Activated T-helper 1 cell treated with anti-CD3 and anti-CD28 coated beads, Interleukin-12 subunit alpha, Interleukin-12 subunit beta, Interleukin-2, Interleukin-4 antibody, amounts not matched to agents 30 ng/mL and 10 ng/mL and 1 ng/mL, durations not matched to agents 14 hours and 24 hours and 36 hours (primary cell): Measurements from ENCODE around the gene SPRING1. TPM values are rescaled to one million over a fixed set of nuclear protein-coding genes. Genes with fewer than 3 reads are reported as not detected.
A peak's percentile ranks its signal among the peaks of the same experiment; 100 is the strongest.

Experiments
- DNase-seq: peaks from one replicate; pipeline ENCODE4 v3.0.0; 2021; ENCODE audit warnings: low spot score
- H3K27ac Mint-ChIP-seq: one replicate; pipeline ENCODE4 v1.8.0; 2021; ENCODE audit warnings: mild to moderate bottlenecking, mixed read lengths
- H3K27me3 Mint-ChIP-seq: one replicate; pipeline ENCODE4 v1.8.0; 2022; ENCODE audit warnings: mild to moderate bottlenecking, moderate library complexity, mixed read lengths; ENCODE audit not compliant: insufficient read depth
- H3K36me3 Mint-ChIP-seq: one replicate; pipeline ENCODE4 v1.8.0; 2021; ENCODE audit warnings: low read depth, mixed read lengths
- H3K4me1 Mint-ChIP-seq: one replicate; pipeline ENCODE4 v1.8.0; 2021; ENCODE audit warnings: low read depth, mixed read lengths
- H3K4me3 Mint-ChIP-seq: one replicate; pipeline ENCODE4 v1.8.0; 2021; ENCODE audit warnings: mild to moderate bottlenecking, moderate library complexity, mixed read lengths
- H3K9me3 Mint-ChIP-seq: one replicate; pipeline ENCODE4 v1.8.0; 2021; ENCODE audit warnings: mixed read lengths
- intact Hi-C: fragments of 100-400 bp; cut with micrococcal nuclease; formaldehyde crosslinking; loops from one replicate; pipeline ENCODE4 v1.15.1; 2024
- total RNA-seq: library from RNA; stranded (reverse); gene quantifications from 2 replicates; pipeline ENCODE4 v1.2.3, GENCODE V29; 2022

Gene SPRING1
- 31.0 and 39.0 TPM in 2 replicates for total RNA-seq

DNA sequence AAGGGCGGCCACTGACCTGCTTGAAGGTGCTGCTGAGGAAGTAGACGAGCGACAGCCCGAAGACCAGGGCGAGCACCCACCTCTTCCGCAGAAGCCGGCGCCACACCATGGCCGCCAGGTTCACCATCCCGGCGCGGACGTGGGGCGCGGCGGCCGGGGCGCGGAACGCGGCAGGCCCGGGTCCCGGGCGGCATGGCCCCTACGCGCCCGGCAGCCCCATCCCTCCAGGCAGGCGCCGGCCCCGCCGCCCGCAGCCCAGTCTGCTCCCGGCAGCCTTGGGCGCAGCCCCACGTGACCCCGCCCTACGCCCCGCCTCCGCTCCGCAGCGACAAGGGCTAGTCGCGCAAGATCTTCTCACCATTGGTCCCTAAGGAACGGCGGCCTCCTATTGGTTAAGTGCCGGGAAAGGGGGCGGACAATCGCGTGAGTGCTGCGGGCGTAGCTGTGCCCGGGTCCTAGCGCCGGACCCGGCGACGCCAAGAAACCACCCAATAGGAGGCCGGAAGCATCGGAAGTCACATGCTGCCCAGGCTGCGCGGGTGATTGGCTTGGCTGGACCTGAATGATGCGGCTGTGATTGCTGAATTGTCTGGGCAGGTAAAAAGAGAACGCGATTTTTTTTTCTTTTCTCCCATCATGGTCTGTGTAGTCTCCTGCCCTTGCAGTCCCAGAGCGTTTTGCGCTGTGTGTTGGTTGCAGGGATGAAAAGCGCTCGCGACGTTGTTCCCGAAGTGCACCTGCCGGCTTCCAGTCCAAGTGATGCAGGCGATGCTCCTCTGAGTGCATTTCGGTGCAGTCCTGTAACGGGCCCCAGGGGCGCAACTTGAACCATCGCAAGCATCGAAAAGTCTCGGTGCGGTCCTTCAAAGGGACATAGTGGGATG is at the start of gene SPRING1, which contains the start of gene RNFT2:
Gene SPRING1 (minus strand): TSS at position 296 of the 884 bp plus-strand sequence. CDS start 169 bp downstream, at position 127.
Gene RNFT2 (plus strand): TSS at position 542 of the 884 bp plus-strand sequence. CDS start 2,183 bp downstream, outside the sequence.
- no peaks in the 10 kb centered on the region for H3K27me3 Mint-ChIP-seq
- peak; percentile 99 for DNase-seq
- no peaks in the 10 kb centered on the region for H3K9me3 Mint-ChIP-seq
- peak within 1 kb of the TSS; percentile 85 for H3K27ac Mint-ChIP-seq
- H3K36me3 Mint-ChIP-seq, result peaks cover 14% of the 10 kb centered on the region
- intact Hi-C loops, result loop anchor here (1.0 to 5.0 kb wide), 9 partner anchors 81 to 1639 kb away; partner anchors contain the start of genes FBXO21, MED13L, SUDS3 and TESC
- peak within 1 kb of the TSS; percentile 85 for H3K4me3 Mint-ChIP-seq
- H3K4me1 Mint-ChIP-seq, result peaks cover 13% of the 10 kb centered on the region

DNA sequence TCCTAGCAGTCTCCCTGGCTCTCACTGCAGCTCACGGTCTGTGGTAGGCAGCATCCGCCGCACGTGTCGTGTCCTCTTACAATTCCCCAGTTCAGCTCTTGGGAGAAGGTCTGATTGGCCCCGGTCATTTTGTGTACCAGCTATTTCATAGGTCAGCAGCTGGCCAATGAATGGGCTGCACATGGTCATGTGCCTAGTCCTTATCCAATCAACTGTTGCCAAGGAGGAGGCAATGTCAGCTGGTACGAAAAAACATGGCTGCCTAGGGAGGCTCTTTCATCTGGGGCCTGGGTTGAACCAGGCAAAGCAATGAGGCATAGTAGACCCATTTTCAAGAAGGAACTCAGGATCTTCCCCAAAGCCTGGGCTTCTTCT is 46.4 kb upstream of the SPRING1 start:
- Mint-ChIP-seq H3K36me3 (peaks cover 3% of the 10 kb centered on the region), H3K9me3 (no peaks in the 10 kb centered on the region), H3K4me1 (no peaks in the 10 kb centered on the region), H3K27ac (no peak overlapping the region), H3K4me3 (no peak overlapping the region), H3K27me3 (no peaks in the 10 kb centered on the region)
- no peak for DNase-seq
- intact Hi-C loops, result no loop called here

DNA sequence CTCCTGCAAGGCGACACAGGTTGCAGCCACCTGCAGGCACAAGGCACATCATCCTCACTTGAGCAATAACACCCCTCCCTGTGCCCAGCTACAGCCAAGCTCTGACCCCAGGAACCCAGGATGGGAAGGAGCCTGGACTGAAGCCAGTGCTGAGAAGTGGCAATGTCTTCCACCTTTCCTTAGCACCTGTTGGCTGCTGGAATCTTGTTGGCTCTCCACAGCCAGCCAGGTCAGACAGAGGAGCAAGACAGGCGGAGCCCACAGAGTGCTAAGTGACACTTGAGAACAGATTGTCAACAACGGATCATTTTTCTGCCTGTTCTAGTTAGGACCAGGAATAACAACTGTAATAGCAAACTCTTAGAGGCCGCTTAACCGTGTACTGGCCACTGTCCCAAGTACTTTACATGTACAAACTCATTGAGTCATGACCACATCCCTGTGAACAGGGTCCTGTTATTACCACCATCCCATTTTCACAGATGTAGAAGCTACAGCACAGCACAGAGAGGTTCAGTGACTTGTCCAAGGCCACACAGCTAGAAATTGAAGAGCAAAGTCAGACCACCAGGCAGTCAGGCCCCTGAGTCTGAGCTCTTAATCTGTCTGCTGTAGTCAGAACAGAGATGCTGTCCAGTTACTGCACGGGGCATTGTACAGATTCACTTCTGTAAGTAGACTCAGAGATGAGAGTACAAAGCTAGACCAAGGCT is 45.8 kb upstream of the SPRING1 start:
- intact Hi-C loops, result no loop called here

GRCh38 chr12:116780942-116781341 is 43.1 kb upstream of the SPRING1 start:
- Mint-ChIP-seq H3K36me3 (peaks cover 3% of the 10 kb centered on the region), H3K9me3 (no peaks in the 10 kb centered on the region), H3K27me3 (no peaks in the 10 kb centered on the region), H3K27ac (no peak overlapping the region), H3K4me3 (no peak overlapping the region), H3K4me1 (no peaks in the 10 kb centered on the region)
- DNase-seq, result no peak
- intact Hi-C loops, result no loop called here

More for the DNA sequence above, 45.8 kb upstream of the SPRING1 start:
- Mint-ChIP-seq H3K27ac (no peak overlapping the region), H3K4me3 (no peak overlapping the region), H3K4me1 (no peaks in the 10 kb centered on the region), H3K27me3 (no peaks in the 10 kb centered on the region), H3K9me3 (no peaks in the 10 kb centered on the region), H3K36me3 (peaks cover 3% of the 10 kb centered on the region)
- no peak for DNase-seq

GRCh38 chr12:116779597-116779996 is 41.7 kb upstream of the SPRING1 start:
- no peaks in the 10 kb centered on the region for H3K27me3 Mint-ChIP-seq
- no peaks in the 10 kb centered on the region for H3K4me1 Mint-ChIP-seq
- intact Hi-C loops, result no loop called here
- no peak for DNase-seq
- H3K4me3 Mint-ChIP-seq, result no peak overlapping the region
- H3K36me3 Mint-ChIP-seq, result peaks cover 2% of the 10 kb centered on the region
- no peaks in the 10 kb centered on the region for H3K9me3 Mint-ChIP-seq
- H3K27ac Mint-ChIP-seq, result peak overlapping the region; percentile 21

DNA sequence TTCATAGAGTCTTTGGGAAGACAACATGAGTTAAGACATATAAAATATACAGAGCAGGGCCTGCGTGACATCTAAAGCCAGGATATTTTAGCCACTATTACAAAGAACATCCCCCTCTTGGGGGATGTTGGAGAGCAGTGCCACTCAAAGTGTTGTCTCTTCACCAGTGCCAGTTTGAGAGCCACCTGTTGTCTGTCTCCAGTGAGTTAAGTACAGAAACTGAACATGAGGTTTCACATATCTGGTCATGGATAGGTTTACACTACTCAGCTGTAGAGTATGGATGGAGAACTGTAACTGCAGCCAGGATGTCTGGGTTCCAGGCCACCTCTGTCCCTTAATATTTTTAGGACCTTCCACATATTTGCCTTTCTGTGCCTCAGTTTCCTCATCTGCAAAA is 39.4 kb upstream of the SPRING1 start:
- H3K27ac Mint-ChIP-seq, result no peak overlapping the region
- no peaks in the 10 kb centered on the region for H3K36me3 Mint-ChIP-seq
- no peak overlapping the region for H3K4me3 Mint-ChIP-seq
- no peaks in the 10 kb centered on the region for H3K9me3 Mint-ChIP-seq
- H3K27me3 Mint-ChIP-seq, result no peaks in the 10 kb centered on the region
- no peak for DNase-seq
- H3K4me1 Mint-ChIP-seq, result no peaks in the 10 kb centered on the region
- intact Hi-C loops, result no loop called here

DNA sequence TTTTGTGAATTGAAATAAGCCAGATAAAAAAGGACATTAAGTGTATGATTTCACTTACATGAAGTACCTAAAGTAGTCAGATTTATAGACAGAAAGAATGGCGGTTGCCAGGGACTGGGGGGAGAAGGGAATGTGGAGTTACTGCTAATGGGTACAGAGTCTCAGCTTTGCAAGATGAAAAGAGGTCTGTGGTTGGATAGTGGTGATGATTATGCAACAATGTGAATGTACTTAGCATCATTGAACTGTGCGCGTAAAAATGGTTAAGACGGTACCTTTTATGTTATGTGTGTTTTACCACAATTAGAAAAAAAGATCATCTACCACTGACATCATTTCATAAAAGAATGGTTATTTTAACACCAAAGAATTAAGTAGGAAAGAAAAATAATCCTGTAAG is 36.2 kb upstream of the SPRING1 start:
- H3K4me1 Mint-ChIP-seq, result no peaks in the 10 kb centered on the region
- DNase-seq, result no peak
- H3K4me3 Mint-ChIP-seq, result no peak overlapping the region
- H3K27ac Mint-ChIP-seq, result no peak overlapping the region
- no peaks in the 10 kb centered on the region for H3K9me3 Mint-ChIP-seq
- intact Hi-C loops, result no loop called here
- no peaks in the 10 kb centered on the region for H3K36me3 Mint-ChIP-seq
- H3K27me3 Mint-ChIP-seq, result no peaks in the 10 kb centered on the region

DNA sequence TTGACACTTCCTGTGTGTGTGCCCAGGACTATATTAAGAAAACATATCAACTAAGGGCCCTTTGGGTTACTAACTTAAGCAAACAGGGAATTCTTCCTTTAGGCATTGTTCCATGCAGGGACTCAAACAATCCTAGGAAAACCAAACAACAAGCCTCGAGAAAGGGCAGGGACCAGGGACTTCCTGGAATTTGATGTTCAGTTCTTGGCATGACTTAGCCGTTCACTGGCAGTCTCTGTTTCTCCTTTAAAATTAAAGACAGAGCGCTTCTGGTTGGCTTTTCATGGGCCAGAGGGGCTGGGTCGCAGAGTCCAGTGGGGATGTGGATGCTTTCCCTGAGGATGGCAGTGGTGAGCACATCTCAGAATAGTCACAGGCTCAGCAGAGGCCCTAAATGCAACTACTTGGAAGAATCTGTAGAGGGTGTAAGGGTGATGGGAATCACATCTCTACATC is 35.4 kb upstream of the SPRING1 start:
- intact Hi-C loops, result no loop called here
- Mint-ChIP-seq H3K4me1 (no peaks in the 10 kb centered on the region), H3K4me3 (no peak overlapping the region), H3K36me3 (no peaks in the 10 kb centered on the region), H3K27ac (no peak overlapping the region), H3K9me3 (no peaks in the 10 kb centered on the region), H3K27me3 (no peaks in the 10 kb centered on the region)
- no peak for DNase-seq

DNA sequence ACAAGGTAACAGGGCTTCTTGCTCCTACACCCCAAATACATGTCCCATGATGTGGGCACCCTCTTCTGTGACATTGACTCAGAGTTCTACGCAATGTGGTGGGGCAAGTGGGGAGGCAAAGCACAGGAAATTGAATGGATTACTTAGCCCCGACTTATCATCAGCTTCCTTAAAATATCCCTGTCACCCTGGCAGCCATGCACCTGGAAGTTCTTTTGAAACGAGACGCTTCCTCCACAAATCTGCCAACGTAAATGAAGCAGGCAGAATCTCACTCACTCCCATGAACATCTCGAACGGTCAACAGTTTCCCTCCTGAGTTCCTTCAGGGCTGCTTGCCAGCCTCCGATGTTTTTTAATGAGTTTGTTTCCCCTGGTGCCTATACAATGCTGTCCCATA is 33.8 kb upstream of the SPRING1 start:
- intact Hi-C loops, result no loop called here
- Mint-ChIP-seq H3K9me3 (no peaks in the 10 kb centered on the region), H3K4me1 (no peaks in the 10 kb centered on the region), H3K27me3 (no peaks in the 10 kb centered on the region), H3K4me3 (no peak overlapping the region), H3K27ac (no peak overlapping the region), H3K36me3 (no peaks in the 10 kb centered on the region)
- no peak for DNase-seq

GRCh38 chr12:116766746-116767145 is 28.9 kb upstream of the SPRING1 start:
- Mint-ChIP-seq H3K36me3 (no peaks in the 10 kb centered on the region), H3K4me1 (no peaks in the 10 kb centered on the region), H3K27ac (no peak overlapping the region), H3K9me3 (no peaks in the 10 kb centered on the region), H3K27me3 (no peaks in the 10 kb centered on the region), H3K4me3 (no peak overlapping the region)
- intact Hi-C loops, result no loop called here
- DNase-seq, result no peak

GRCh38 chr12:116766285-116766684 is 28.4 kb upstream of the SPRING1 start:
- Mint-ChIP-seq H3K4me3 (no peak overlapping the region), H3K27me3 (no peaks in the 10 kb centered on the region), H3K9me3 (no peaks in the 10 kb centered on the region), H3K27ac (no peak overlapping the region), H3K4me1 (no peaks in the 10 kb centered on the region), H3K36me3 (no peaks in the 10 kb centered on the region)
- intact Hi-C loops, result no loop called here
- DNase-seq, result no peak

GRCh38 chr12:116765271-116765670 is 27.4 kb upstream of the SPRING1 start:
- Mint-ChIP-seq H3K27me3 (no peaks in the 10 kb centered on the region), H3K4me1 (no peaks in the 10 kb centered on the region), H3K36me3 (no peaks in the 10 kb centered on the region), H3K4me3 (no peak overlapping the region), H3K27ac (no peak overlapping the region), H3K9me3 (no peaks in the 10 kb centered on the region)
- DNase-seq, result no peak
- intact Hi-C loops, result no loop called here

DNA sequence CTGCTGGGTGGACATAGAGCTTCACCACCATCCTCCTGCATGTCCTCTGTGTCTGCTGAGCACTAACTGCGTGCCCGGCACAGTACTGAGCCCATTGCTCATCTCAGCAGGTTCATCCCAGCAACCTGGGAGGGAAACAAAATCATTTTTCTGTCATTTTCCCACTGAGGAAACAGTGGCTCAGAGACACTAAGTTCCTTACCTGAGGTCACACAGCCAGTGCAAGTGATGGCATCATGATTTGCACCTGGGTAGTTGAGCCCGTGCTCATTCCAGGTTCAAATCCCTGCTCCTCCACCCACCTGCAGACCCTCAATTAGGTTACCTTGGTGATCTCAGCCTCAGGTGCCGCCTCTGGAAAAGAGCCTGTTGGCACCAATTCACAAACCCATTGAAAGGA is 23.6 kb upstream of the SPRING1 start:
- Mint-ChIP-seq H3K4me3 (no peak overlapping the region), H3K4me1 (peaks cover 15% of the 10 kb centered on the region), H3K27me3 (no peaks in the 10 kb centered on the region), H3K36me3 (no peaks in the 10 kb centered on the region), H3K27ac (no peak overlapping the region), H3K9me3 (no peaks in the 10 kb centered on the region)
- intact Hi-C loops, result no loop called here
- no peak for DNase-seq
